ENCODE data around the gene ATP2B2. TPM values are rescaled to one million over a fixed set of nuclear protein-coding genes. Genes with fewer than 3 reads are reported as not detected.
A peak's percentile ranks its signal among the peaks of the same experiment; 100 is the strongest.

Gene ATP2B2
- total RNA-seq, 2 donors from 2014 or later = not detected

GRCh38 chr3:10440684-10441083, 64.7 kb downstream of the ATP2B2 start:
- no peak for ATAC-seq
- DNase-seq (ENCODE audit: low spot score in 2 of 2) = no peak

GRCh38 chr3:10438902-10439610, 66.3 kb downstream of the ATP2B2 start:
- H3K27ac Mint-ChIP-seq = no peak overlapping the region
- ATAC-seq (no peak), DNase-seq (ENCODE audit: low spot score in 2 of 2) (no peak)
- H3K9me3 Mint-ChIP-seq = no peaks in the 10 kb centered on the region
- H3K36me3 Mint-ChIP-seq = no peaks in the 10 kb centered on the region

More at GRCh38 chr3:10440684-10441083, 64.7 kb downstream of the ATP2B2 start:
- H3K9me3 Mint-ChIP-seq = no peaks in the 10 kb centered on the region
- H3K36me3 Mint-ChIP-seq = no peaks in the 10 kb centered on the region
- peak overlapping the region in 1 of 2 donors; percentile 17 for H3K27ac Mint-ChIP-seq

GRCh38 chr3:10437995-10438901, 67.1 kb downstream of the ATP2B2 start:
- DNase-seq (ENCODE audit: low spot score in 2 of 2) = no peak
- H3K9me3 Mint-ChIP-seq = no peaks in the 10 kb centered on the region
- peak in 1 of 2 donors; percentile 8 for ATAC-seq
- peak overlapping the region; percentile 16 to 59 for H3K27ac Mint-ChIP-seq
- H3K36me3 Mint-ChIP-seq = no peaks in the 10 kb centered on the region

GRCh38 chr3:10437272-10437994, 68.0 kb downstream of the ATP2B2 start:
- H3K36me3 Mint-ChIP-seq = no peaks in the 10 kb centered on the region
- H3K27ac Mint-ChIP-seq = peak overlapping the region in 1 of 2 donors; percentile 59
- DNase-seq (ENCODE audit: low spot score in 2 of 2) = peak; percentile 56 to 62
- ATAC-seq = peak; percentile 90 to 93
- H3K9me3 Mint-ChIP-seq = no peaks in the 10 kb centered on the region

GRCh38 chr3:10435850-10436249, 69.5 kb downstream of the ATP2B2 start:
- ATAC-seq = no peak

GRCh38 chr3:10434938-10435336, 70.4 kb downstream of the ATP2B2 start:
- no peak for ATAC-seq
- no peak for DNase-seq (ENCODE audit: low spot score in 2 of 2)
- H3K9me3 Mint-ChIP-seq = no peaks in the 10 kb centered on the region
- H3K27ac Mint-ChIP-seq = no peak overlapping the region
- no peaks in the 10 kb centered on the region for H3K36me3 Mint-ChIP-seq

More at GRCh38 chr3:10435850-10436249, 69.5 kb downstream of the ATP2B2 start:
- Mint-ChIP-seq H3K27ac (no peak overlapping the region), H3K9me3 (no peaks in the 10 kb centered on the region), H3K36me3 (no peaks in the 10 kb centered on the region)
- no peak for DNase-seq (ENCODE audit: low spot score in 2 of 2)

- no peak for DNase-seq (ENCODE audit: low spot score in 2 of 2)
- H3K27ac Mint-ChIP-seq = no peak overlapping the region
- H3K36me3 Mint-ChIP-seq = no peaks in the 10 kb centered on the region
- no peak for ATAC-seq
- no peaks in the 10 kb centered on the region for H3K9me3 Mint-ChIP-seq
Observed at GRCh38 chr3:10434144-10434937, 71.0 kb downstream of the ATP2B2 start.

- Mint-ChIP-seq H3K27ac (no peak overlapping the region), H3K9me3 (no peaks in the 10 kb centered on the region), H3K36me3 (no peaks in the 10 kb centered on the region)
- DNase-seq (ENCODE audit: low spot score in 2 of 2) = no peak
- ATAC-seq = no peak
Observed at GRCh38 chr3:10432931-10433330, 72.5 kb downstream of the ATP2B2 start.

GRCh38 chr3:10432156-10432845, 73.1 kb downstream of the ATP2B2 start:
- Mint-ChIP-seq H3K36me3 (no peaks in the 10 kb centered on the region), H3K9me3 (no peaks in the 10 kb centered on the region), H3K27ac (no peak overlapping the region)
- ATAC-seq (no peak), DNase-seq (ENCODE audit: low spot score in 2 of 2) (no peak)

- ATAC-seq (no peak), DNase-seq (ENCODE audit: low spot score in 2 of 2) (no peak)
- no peaks in the 10 kb centered on the region for H3K9me3 Mint-ChIP-seq
- no peak overlapping the region for H3K27ac Mint-ChIP-seq
- H3K36me3 Mint-ChIP-seq = no peaks in the 10 kb centered on the region
Observed at GRCh38 chr3:10430805-10431204, 74.6 kb downstream of the ATP2B2 start.

GRCh38 chr3:10428406-10429091, 76.8 kb downstream of the ATP2B2 start:
- Mint-ChIP-seq H3K9me3 (no peaks in the 10 kb centered on the region), H3K36me3 (no peaks in the 10 kb centered on the region), H3K27ac (no peak overlapping the region)
- DNase-seq (ENCODE audit: low spot score in 2 of 2) = no peak
- no peak for ATAC-seq

GRCh38 chr3:10426346-10427220, 78.8 kb downstream of the ATP2B2 start:
- ATAC-seq (no peak), DNase-seq (ENCODE audit: low spot score in 2 of 2) (no peak)
- no peaks in the 10 kb centered on the region for H3K9me3 Mint-ChIP-seq
- no peak overlapping the region for H3K27ac Mint-ChIP-seq
- H3K36me3 Mint-ChIP-seq = no peaks in the 10 kb centered on the region

- Mint-ChIP-seq H3K9me3 (no peaks in the 10 kb centered on the region), H3K27ac (no peak overlapping the region), H3K36me3 (no peaks in the 10 kb centered on the region)
- ATAC-seq (no peak), DNase-seq (ENCODE audit: low spot score in 2 of 2) (no peak)
Observed at GRCh38 chr3:10423171-10423882, 82.1 kb downstream of the ATP2B2 start.

GRCh38 chr3:10421996-10422395, 83.4 kb downstream of the ATP2B2 start:
- no peaks in the 10 kb centered on the region for H3K36me3 Mint-ChIP-seq
- ATAC-seq (no peak), DNase-seq (ENCODE audit: low spot score in 2 of 2) (no peak)
- H3K9me3 Mint-ChIP-seq = no peaks in the 10 kb centered on the region
- no peak overlapping the region for H3K27ac Mint-ChIP-seq

All from activated naive CD4-positive, alpha-beta T cell treated with anti-CD3 and anti-CD28 coated beads, Interleukin-2, amount 50 U/mL, for 72 hours (primary cell).